Progenitor cell of endocrine pancreas (in vitro differentiated cells): ENCODE results near the gene C19orf73. TPM values are rescaled to one million over a fixed set of nuclear protein-coding genes. Genes with fewer than 3 reads are reported as not detected.

Source experiments
- DNase-seq: peaks from one replicate; pipeline ENCODE4 v3.0.0; 2021; ENCODE audit warnings: low spot score; ENCODE audit not compliant: unreplicated experiment
- H3K27ac Mint-ChIP-seq: 2 replicates; pipeline ENCODE4 v1.8.0; 2021; ENCODE audit warnings: mild to moderate bottlenecking, moderate library complexity, mixed read lengths
- H3K27me3 Mint-ChIP-seq: 2 replicates; pipeline ENCODE4 v1.8.0; 2021; ENCODE audit warnings: mixed read lengths
- H3K36me3 Mint-ChIP-seq: 2 replicates; pipeline ENCODE4 v1.8.0; 2022; ENCODE audit warnings: mixed read lengths; ENCODE audit not compliant: insufficient read depth
- H3K4me1 Mint-ChIP-seq: 2 replicates; pipeline ENCODE4 v1.8.0; 2021; ENCODE audit warnings: low read depth, mixed read lengths
- H3K4me3 Mint-ChIP-seq: 2 replicates; pipeline ENCODE4 v1.8.0; 2021; ENCODE audit warnings: low read depth, mild to moderate bottlenecking, moderate library complexity, mixed read lengths
- H3K9me3 Mint-ChIP-seq: 2 replicates; pipeline ENCODE4 v1.8.0; 2021; ENCODE audit warnings: low read depth, mixed read lengths
- total RNA-seq: library from RNA; stranded (reverse); gene quantifications from 2 replicates; pipeline ENCODE4 v1.2.1, GENCODE V29; 2021
- TF ChIP-seq, protein P1 (sequence below): fragments of 200-600 bp; sonication (generic); IDR thresholded peaks from one replicate; pipeline ENCODE4 v1.5.0; 2021; ENCODE audit warnings: antibody characterized with exemption, mild to moderate bottlenecking; ENCODE audit not compliant: unreplicated experiment

C19orf73 gene
- total RNA-seq, 1 donor from 2014 or later: 1.5 TPM

GRCh38 chr19:49073514-49074378, 45.2 kb downstream of the C19orf73 start:
- Mint-ChIP-seq H3K4me1 (no peaks in the 10 kb centered on the region), H3K4me3 (no peak overlapping the region), H3K27ac (no peak overlapping the region), H3K36me3 (no peaks in the 10 kb centered on the region), H3K27me3 (peaks cover 61% of the 10 kb centered on the region), H3K9me3 (peaks cover 8% of the 10 kb centered on the region)
- TF ChIP-seq, protein P1, sequence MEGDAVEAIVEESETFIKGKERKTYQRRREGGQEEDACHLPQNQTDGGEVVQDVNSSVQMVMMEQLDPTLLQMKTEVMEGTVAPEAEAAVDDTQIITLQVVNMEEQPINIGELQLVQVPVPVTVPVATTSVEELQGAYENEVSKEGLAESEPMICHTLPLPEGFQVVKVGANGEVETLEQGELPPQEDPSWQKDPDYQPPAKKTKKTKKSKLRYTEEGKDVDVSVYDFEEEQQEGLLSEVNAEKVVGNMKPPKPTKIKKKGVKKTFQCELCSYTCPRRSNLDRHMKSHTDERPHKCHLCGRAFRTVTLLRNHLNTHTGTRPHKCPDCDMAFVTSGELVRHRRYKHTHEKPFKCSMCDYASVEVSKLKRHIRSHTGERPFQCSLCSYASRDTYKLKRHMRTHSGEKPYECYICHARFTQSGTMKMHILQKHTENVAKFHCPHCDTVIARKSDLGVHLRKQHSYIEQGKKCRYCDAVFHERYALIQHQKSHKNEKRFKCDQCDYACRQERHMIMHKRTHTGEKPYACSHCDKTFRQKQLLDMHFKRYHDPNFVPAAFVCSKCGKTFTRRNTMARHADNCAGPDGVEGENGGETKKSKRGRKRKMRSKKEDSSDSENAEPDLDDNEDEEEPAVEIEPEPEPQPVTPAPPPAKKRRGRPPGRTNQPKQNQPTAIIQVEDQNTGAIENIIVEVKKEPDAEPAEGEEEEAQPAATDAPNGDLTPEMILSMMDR: peak; percentile 22
- DNase-seq: no peak

DNA sequence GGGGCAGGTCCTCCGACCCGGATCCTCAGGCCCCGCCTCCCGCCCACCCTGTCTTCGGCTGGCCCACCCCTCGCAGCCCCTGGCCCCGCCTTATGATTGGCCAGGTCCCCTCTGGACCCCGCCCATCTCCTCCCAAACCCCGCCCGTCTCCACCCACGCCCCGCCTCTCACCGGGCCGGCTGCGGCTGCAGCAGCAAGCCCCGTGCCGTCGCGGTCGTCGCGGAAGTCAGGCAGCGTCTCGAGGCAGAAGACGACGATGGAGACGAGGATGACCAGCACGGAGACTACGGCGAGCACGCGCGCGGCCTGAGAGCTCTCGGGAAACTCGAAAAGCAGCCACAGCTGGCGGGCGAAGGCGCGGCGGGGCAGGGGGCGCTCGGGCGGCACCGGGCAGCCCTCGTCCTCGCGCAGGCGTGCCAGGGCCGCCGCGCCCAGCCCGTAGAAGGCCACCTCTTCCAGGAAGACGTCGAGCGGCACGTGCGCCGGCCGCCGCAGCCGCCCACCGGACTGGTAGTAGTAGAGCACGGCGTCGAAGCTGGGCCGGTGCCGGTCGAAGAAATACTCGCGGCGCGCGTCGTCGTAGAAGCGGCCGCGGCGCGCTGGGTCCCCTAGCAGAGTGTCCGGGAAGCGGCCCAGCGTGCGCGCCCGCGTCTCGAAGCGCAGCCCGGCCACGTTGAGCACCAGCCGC, 46.9 kb downstream of the C19orf73 start:
- Mint-ChIP-seq H3K27ac (no peak overlapping the region), H3K4me1 (no peaks in the 10 kb centered on the region), H3K4me3 (no peak overlapping the region), H3K36me3 (no peaks in the 10 kb centered on the region), H3K9me3 (peaks cover 8% of the 10 kb centered on the region), H3K27me3 (peaks cover 71% of the 10 kb centered on the region)
- no peak for DNase-seq
- TF ChIP-seq, protein P1: no peak

- no peak for DNase-seq
- H3K27me3 Mint-ChIP-seq: peaks cover 82% of the 10 kb centered on the region
- H3K27ac Mint-ChIP-seq: no peak overlapping the region
- peaks cover 3% of the 10 kb centered on the region for H3K4me1 Mint-ChIP-seq
- H3K36me3 Mint-ChIP-seq: no peaks in the 10 kb centered on the region
- TF ChIP-seq, protein P1: no peak
- H3K9me3 Mint-ChIP-seq: peaks cover 8% of the 10 kb centered on the region
- no peak overlapping the region for H3K4me3 Mint-ChIP-seq
These were observed 48.5 kb downstream of the C19orf73 start for GRCh38 chr19:49070416-49070815.

GRCh38 chr19:49069026-49069425, 49.9 kb downstream of the C19orf73 start:
- Mint-ChIP-seq H3K36me3 (no peaks in the 10 kb centered on the region), H3K4me3 (no peak overlapping the region), H3K27me3 (peaks cover 75% of the 10 kb centered on the region), H3K9me3 (peaks cover 8% of the 10 kb centered on the region), H3K4me1 (peaks cover 4% of the 10 kb centered on the region), H3K27ac (no peak overlapping the region)
- TF ChIP-seq, protein P1: no peak
- DNase-seq: no peak

Other genes with a start within 250 kb of the C19orf73 start
- gene PPP1R15A, start 246.7 kb downstream of the C19orf73 start, total RNA-seq: 44.5 and 48.9 TPM in 2 replicates
- 0.46 TPM in 1 of 2 replicates, not detected in the other for gene TULP2, start 220.4 kb downstream of the C19orf73 start, total RNA-seq
- 149 and 165 TPM in 2 replicates for gene NUCB1, start 218.8 kb downstream of the C19orf73 start, total RNA-seq
- 1.1 and 1.8 TPM in 2 replicates for gene DHDH, start 185.4 kb downstream of the C19orf73 start, total RNA-seq
- 141 and 153 TPM in 2 replicates for gene BAX, start 164.3 kb downstream of the C19orf73 start, total RNA-seq
- gene FTL, start 153.8 kb downstream of the C19orf73 start, total RNA-seq: 2,544 and 2,716 TPM in 2 replicates
- 57.4 and 65.8 TPM in 2 replicates for gene GYS1, start 125.8 kb downstream of the C19orf73 start, total RNA-seq
- gene RUVBL2, start 125.3 kb downstream of the C19orf73 start, total RNA-seq: 81.5 and 83.0 TPM in 2 replicates
- not detected in 2 replicates for gene LHB, start 102.1 kb downstream of the C19orf73 start, total RNA-seq
- not detected in 2 replicates for gene CGB3, start 94.8 kb downstream of the C19orf73 start, total RNA-seq
- gene CGB2, start 87.3 kb downstream of the C19orf73 start, total RNA-seq: not detected in 2 replicates
- not detected in 2 replicates for gene CGB1, start 82.2 kb downstream of the C19orf73 start, total RNA-seq
- gene CGB5, start 75.3 kb downstream of the C19orf73 start, total RNA-seq: not detected in 2 replicates
- gene CGB8, start 70.0 kb downstream of the C19orf73 start, total RNA-seq: not detected in 2 replicates
- gene CGB7, start 61.4 kb downstream of the C19orf73 start, total RNA-seq: 0.38 and 0.80 TPM in 2 replicates
- 0.91 and 1.5 TPM in 2 replicates for gene NTF4, start 54.3 kb downstream of the C19orf73 start, total RNA-seq
- not detected in 2 replicates for gene KCNA7, start 46.4 kb downstream of the C19orf73 start, total RNA-seq
- gene SNRNP70, start 33.7 kb downstream of the C19orf73 start, total RNA-seq: 355 and 363 TPM in 2 replicates
- gene LIN7B, start 4.8 kb downstream of the C19orf73 start, total RNA-seq: 7.0 and 9.3 TPM in 2 replicates
- gene PPFIA3, start 401 bp upstream of the C19orf73 start, total RNA-seq: 6.7 and 8.5 TPM in 2 replicates
- gene HRC, start 36.3 kb upstream of the C19orf73 start, total RNA-seq: 1.6 and 2.1 TPM in 2 replicates
- 16.9 and 17.7 TPM in 2 replicates for gene TRPM4, start 38.6 kb upstream of the C19orf73 start, total RNA-seq
- 10.5 and 11.8 TPM in 2 replicates for gene SLC6A16, start 206.0 kb upstream of the C19orf73 start, total RNA-seq
- not detected in 2 replicates for gene CD37, start 216.3 kb upstream of the C19orf73 start, total RNA-seq
- 226 and 235 TPM in 2 replicates for gene TEAD2, start 243.3 kb upstream of the C19orf73 start, total RNA-seq
- 3.6 and 5.2 TPM in 2 replicates for gene DKKL1, start 244.7 kb upstream of the C19orf73 start, total RNA-seq